HG03097 (cell line): ENCODE results near the gene PRDM16.

Source experiments
- ATAC-seq: cut with Tn5 transposase; IDR thresholded peaks from one replicate; pipeline ENCODE4 v1.9.1; 2021; ENCODE audit not compliant: unreplicated experiment, low FRiP score

The PRDM16 gene

GRCh38 chr1:3119725-3120124 is 50.7 kb downstream of the PRDM16 start:
- no peak for ATAC-seq

- no peak for ATAC-seq
Measured at GRCh38 chr1:3120140-3120539, 51.1 kb downstream of the PRDM16 start.

GRCh38 chr1:3120994-3121393 is 52.0 kb downstream of the PRDM16 start:
- ATAC-seq = no peak

- no peak for ATAC-seq
Measured at GRCh38 chr1:3121401-3122210, 52.6 kb downstream of the PRDM16 start.

GRCh38 chr1:3122311-3122710 is 53.3 kb downstream of the PRDM16 start:
- ATAC-seq = no peak

- ATAC-seq = no peak
Measured at GRCh38 chr1:3124246-3124645, 55.2 kb downstream of the PRDM16 start.

- ATAC-seq = no peak
Measured at GRCh38 chr1:3125078-3125477, 56.1 kb downstream of the PRDM16 start.

- ATAC-seq = no peak
Measured at GRCh38 chr1:3125546-3126368, 56.8 kb downstream of the PRDM16 start.

- no peak for ATAC-seq
Measured at GRCh38 chr1:3126756-3127678, 58.0 kb downstream of the PRDM16 start.

GRCh38 chr1:3127738-3128137 is 58.7 kb downstream of the PRDM16 start:
- ATAC-seq = no peak

GRCh38 chr1:3128431-3129132 is 59.6 kb downstream of the PRDM16 start:
- no peak for ATAC-seq

- ATAC-seq = no peak
Measured at GRCh38 chr1:3129133-3129490, 60.1 kb downstream of the PRDM16 start.

GRCh38 chr1:3130268-3130667 is 61.3 kb downstream of the PRDM16 start:
- no peak for ATAC-seq

GRCh38 chr1:3132660-3133059 is 63.7 kb downstream of the PRDM16 start:
- ATAC-seq = no peak

GRCh38 chr1:3133686-3134085 is 64.7 kb downstream of the PRDM16 start:
- no peak for ATAC-seq

- no peak for ATAC-seq
Measured at GRCh38 chr1:3134381-3135072, 65.5 kb downstream of the PRDM16 start.

GRCh38 chr1:3135073-3135702 is 66.2 kb downstream of the PRDM16 start:
- ATAC-seq = no peak

GRCh38 chr1:3135744-3136455 is 66.9 kb downstream of the PRDM16 start:
- ATAC-seq = no peak

- ATAC-seq = no peak
Measured at GRCh38 chr1:3136532-3136931, 67.5 kb downstream of the PRDM16 start.
